ENCODE data around the gene SNX8.

DNA sequence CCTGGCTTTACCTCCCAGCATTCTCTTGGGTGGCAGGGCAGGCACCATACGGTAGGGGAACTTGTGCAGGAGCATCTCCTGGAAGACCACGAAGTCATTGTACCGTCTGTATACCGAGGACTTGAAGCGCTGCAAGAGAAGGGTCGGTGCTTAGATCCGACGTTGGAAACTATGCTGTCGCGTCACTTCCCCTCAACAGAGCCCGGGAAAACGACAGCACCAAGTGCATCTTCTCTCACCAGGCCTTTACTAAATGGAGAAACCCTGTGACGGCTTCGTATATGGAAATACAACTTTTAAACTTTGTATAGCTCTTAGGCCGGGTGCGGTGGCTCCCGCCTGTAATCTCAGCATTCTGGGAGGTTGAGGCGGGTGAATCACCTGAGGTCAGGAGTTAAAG is 39.1 kb downstream of the SNX8 start:
- TF ChIP-seq, protein P1, sequence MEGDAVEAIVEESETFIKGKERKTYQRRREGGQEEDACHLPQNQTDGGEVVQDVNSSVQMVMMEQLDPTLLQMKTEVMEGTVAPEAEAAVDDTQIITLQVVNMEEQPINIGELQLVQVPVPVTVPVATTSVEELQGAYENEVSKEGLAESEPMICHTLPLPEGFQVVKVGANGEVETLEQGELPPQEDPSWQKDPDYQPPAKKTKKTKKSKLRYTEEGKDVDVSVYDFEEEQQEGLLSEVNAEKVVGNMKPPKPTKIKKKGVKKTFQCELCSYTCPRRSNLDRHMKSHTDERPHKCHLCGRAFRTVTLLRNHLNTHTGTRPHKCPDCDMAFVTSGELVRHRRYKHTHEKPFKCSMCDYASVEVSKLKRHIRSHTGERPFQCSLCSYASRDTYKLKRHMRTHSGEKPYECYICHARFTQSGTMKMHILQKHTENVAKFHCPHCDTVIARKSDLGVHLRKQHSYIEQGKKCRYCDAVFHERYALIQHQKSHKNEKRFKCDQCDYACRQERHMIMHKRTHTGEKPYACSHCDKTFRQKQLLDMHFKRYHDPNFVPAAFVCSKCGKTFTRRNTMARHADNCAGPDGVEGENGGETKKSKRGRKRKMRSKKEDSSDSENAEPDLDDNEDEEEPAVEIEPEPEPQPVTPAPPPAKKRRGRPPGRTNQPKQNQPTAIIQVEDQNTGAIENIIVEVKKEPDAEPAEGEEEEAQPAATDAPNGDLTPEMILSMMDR (IDR thresholded peaks at IDR 0.05) = no peak
- TF ChIP-seq EP300 (IDR thresholded peaks at IDR 0.05) (no peak), POLR2AphosphoS5 (IDR thresholded peaks at IDR 0.05) (no peak)

All from stomach (tissue), 4 donors.